ENCODE data around the gene STPG4. TPM values are rescaled to one million over a fixed set of nuclear protein-coding genes. Genes with fewer than 3 reads are reported as not detected.
A peak's percentile ranks its signal among the peaks of the same experiment; 100 is the strongest.

The STPG4 gene
- polyA plus RNA-seq, 3 donors from 2014 or later, result 0.24 TPM; not detected in 2

GRCh38 chr2:47167149-47167548 lies 12.0 kb upstream of the STPG4 start:
- Mint-ChIP-seq H3K27ac (no peak overlapping the region), H3K9me3 (no peaks in the 10 kb centered on the region), H3K4me1 (peaks cover 44 to 83% of the 10 kb centered on the region in 2 donors), H3K27me3 (ENCODE audit: low read depth in 3 of 3) (peaks cover 0 to 3% (median 0%) of the 10 kb centered on the region in 3 donors), H3K4me3 (no peak overlapping the region), H3K36me3 (peaks cover 7 to 10% (median 8%) of the 10 kb centered on the region in 3 donors)
- DNase-seq, result no peak

GRCh38 chr2:47165001-47165555 lies 10.0 kb upstream of the STPG4 start:
- peak overlapping the region; percentile 24 to 74 (median 57) for H3K27ac Mint-ChIP-seq
- no peaks in the 10 kb centered on the region for H3K9me3 Mint-ChIP-seq
- peaks cover 27 to 64% of the 10 kb centered on the region in 2 donors for H3K4me1 Mint-ChIP-seq
- no peak overlapping the region for H3K4me3 Mint-ChIP-seq
- peaks cover 14 to 18% (median 17%) of the 10 kb centered on the region in 3 donors for H3K36me3 Mint-ChIP-seq
- peaks cover 0 to 3% (median 0%) of the 10 kb centered on the region in 3 donors for H3K27me3 Mint-ChIP-seq (ENCODE audit: low read depth in 3 of 3)
- DNase-seq, result no peak

GRCh38 chr2:47162780-47163179 lies 7.7 kb upstream of the STPG4 start:
- no peak for DNase-seq
- Mint-ChIP-seq H3K27ac (peak overlapping the region in 5 of 6 donors; percentile 24 to 54 (median 39)), H3K27me3 (ENCODE audit: low read depth in 3 of 3) (peaks cover 0 to 3% (median 0%) of the 10 kb centered on the region in 3 donors), H3K36me3 (peaks cover 19 to 26% (median 26%) of the 10 kb centered on the region in 3 donors), H3K4me1 (peaks cover 17 to 46% of the 10 kb centered on the region in 2 donors), H3K4me3 (no peak overlapping the region), H3K9me3 (no peaks in the 10 kb centered on the region)

- Mint-ChIP-seq H3K9me3 (no peaks in the 10 kb centered on the region), H3K27ac (peak overlapping the region in 2 of 6 donors; percentile 31 to 46), H3K4me1 (peaks cover 20 to 44% of the 10 kb centered on the region in 2 donors), H3K27me3 (ENCODE audit: low read depth in 3 of 3) (peaks cover 0 to 2% (median 0%) of the 10 kb centered on the region in 3 donors), H3K4me3 (no peak overlapping the region), H3K36me3 (peaks cover 22 to 28% (median 28%) of the 10 kb centered on the region in 3 donors)
- DNase-seq, result no peak
These were observed 6.4 kb upstream of the STPG4 start for GRCh38 chr2:47161475-47161874.

GRCh38 chr2:47160660-47161059 lies 5.6 kb upstream of the STPG4 start:
- peaks cover 22 to 28% (median 28%) of the 10 kb centered on the region in 3 donors for H3K36me3 Mint-ChIP-seq
- H3K27ac Mint-ChIP-seq, result no peak overlapping the region
- H3K4me3 Mint-ChIP-seq, result no peak overlapping the region
- peaks cover 28 to 44% of the 10 kb centered on the region in 2 donors for H3K4me1 Mint-ChIP-seq
- no peaks in the 10 kb centered on the region for H3K9me3 Mint-ChIP-seq
- H3K27me3 Mint-ChIP-seq (ENCODE audit: low read depth in 3 of 3), result peaks cover 0 to 2% (median 0%) of the 10 kb centered on the region in 3 donors
- DNase-seq, result no peak

GRCh38 chr2:47160211-47160610 lies 5.1 kb upstream of the STPG4 start:
- no peaks in the 10 kb centered on the region for H3K9me3 Mint-ChIP-seq
- no peak for DNase-seq
- peaks cover 22 to 28% (median 28%) of the 10 kb centered on the region in 3 donors for H3K36me3 Mint-ChIP-seq
- peaks cover 28 to 44% of the 10 kb centered on the region in 2 donors for H3K4me1 Mint-ChIP-seq
- H3K4me3 Mint-ChIP-seq, result no peak overlapping the region
- no peaks in the 10 kb centered on the region for H3K27me3 Mint-ChIP-seq (ENCODE audit: low read depth in 3 of 3)
- H3K27ac Mint-ChIP-seq, result peak overlapping the region in 1 of 6 donors; percentile 12

- peaks cover 27 to 44% of the 10 kb centered on the region in 2 donors for H3K4me1 Mint-ChIP-seq
- no peak overlapping the region for H3K4me3 Mint-ChIP-seq
- H3K36me3 Mint-ChIP-seq, result peaks cover 18 to 25% (median 24%) of the 10 kb centered on the region in 3 donors
- peak overlapping the region in 3 of 6 donors; percentile 15 to 76 (median 32) for H3K27ac Mint-ChIP-seq
- H3K9me3 Mint-ChIP-seq, result no peaks in the 10 kb centered on the region
- H3K27me3 Mint-ChIP-seq (ENCODE audit: low read depth in 3 of 3), result no peaks in the 10 kb centered on the region
- no peak for DNase-seq
These were observed 4.5 kb upstream of the STPG4 start for GRCh38 chr2:47159627-47160026.

GRCh38 chr2:47158576-47158975 lies 3.5 kb upstream of the STPG4 start:
- Mint-ChIP-seq H3K4me3 (no peak overlapping the region), H3K27me3 (ENCODE audit: low read depth in 3 of 3) (no peaks in the 10 kb centered on the region), H3K4me1 (peaks cover 31 to 45% of the 10 kb centered on the region in 2 donors), H3K27ac (no peak overlapping the region), H3K9me3 (no peaks in the 10 kb centered on the region), H3K36me3 (peaks cover 21 to 24% (median 24%) of the 10 kb centered on the region in 3 donors)
- DNase-seq, result no peak

- no peak for DNase-seq
- H3K9me3 Mint-ChIP-seq, result peaks cover 0 to 2% (median 0%) of the 10 kb centered on the region in 6 donors
- no peaks in the 10 kb centered on the region for H3K27me3 Mint-ChIP-seq (ENCODE audit: low read depth in 3 of 3)
- no peak overlapping the region for H3K27ac Mint-ChIP-seq
- no peak overlapping the region for H3K4me3 Mint-ChIP-seq
- H3K36me3 Mint-ChIP-seq, result peaks cover 25 to 30% (median 25%) of the 10 kb centered on the region in 3 donors
- peaks cover 28 to 31% of the 10 kb centered on the region in 2 donors for H3K4me1 Mint-ChIP-seq
These were observed 2.3 kb downstream of the STPG4 start for GRCh38 chr2:47152803-47153202.

GRCh38 chr2:47150175-47150574 lies 4.9 kb downstream of the STPG4 start:
- peaks cover 0 to 2% (median 0%) of the 10 kb centered on the region in 6 donors for H3K9me3 Mint-ChIP-seq
- no peak for DNase-seq
- no peak overlapping the region for H3K27ac Mint-ChIP-seq
- no peaks in the 10 kb centered on the region for H3K27me3 Mint-ChIP-seq (ENCODE audit: low read depth in 3 of 3)
- peaks cover 21 to 28% (median 23%) of the 10 kb centered on the region in 3 donors for H3K36me3 Mint-ChIP-seq
- peaks cover 8 to 12% of the 10 kb centered on the region in 2 donors for H3K4me1 Mint-ChIP-seq
- H3K4me3 Mint-ChIP-seq, result no peak overlapping the region

- Mint-ChIP-seq H3K27ac (no peak overlapping the region), H3K27me3 (ENCODE audit: low read depth in 3 of 3) (no peaks in the 10 kb centered on the region), H3K36me3 (peaks cover 24 to 35% (median 33%) of the 10 kb centered on the region in 3 donors), H3K9me3 (no peaks in the 10 kb centered on the region), H3K4me3 (no peak overlapping the region), H3K4me1 (no peaks in the 10 kb centered on the region)
- no peak for DNase-seq
These were observed 8.1 kb downstream of the STPG4 start for GRCh38 chr2:47147021-47147420.

GRCh38 chr2:47145466-47145865 lies 9.6 kb downstream of the STPG4 start:
- DNase-seq, result no peak
- Mint-ChIP-seq H3K4me3 (no peak overlapping the region), H3K27me3 (ENCODE audit: low read depth in 3 of 3) (no peaks in the 10 kb centered on the region), H3K36me3 (peaks cover 26 to 34% (median 32%) of the 10 kb centered on the region in 3 donors), H3K27ac (no peak overlapping the region), H3K9me3 (no peaks in the 10 kb centered on the region), H3K4me1 (no peaks in the 10 kb centered on the region)

- Mint-ChIP-seq H3K4me1 (no peaks in the 10 kb centered on the region), H3K4me3 (no peak overlapping the region), H3K27me3 (ENCODE audit: low read depth in 3 of 3) (peaks cover 0 to 2% (median 0%) of the 10 kb centered on the region in 3 donors), H3K9me3 (no peaks in the 10 kb centered on the region), H3K27ac (no peak overlapping the region), H3K36me3 (peaks cover 23 to 34% (median 24%) of the 10 kb centered on the region in 3 donors)
- DNase-seq, result no peak
These were observed 13.6 kb downstream of the STPG4 start for GRCh38 chr2:47141520-47141919.

- H3K27me3 Mint-ChIP-seq (ENCODE audit: low read depth in 3 of 3), result peaks cover 0 to 4% (median 2%) of the 10 kb centered on the region in 3 donors
- H3K36me3 Mint-ChIP-seq, result peaks cover 11 to 12% (median 11%) of the 10 kb centered on the region in 3 donors
- H3K4me3 Mint-ChIP-seq, result no peak overlapping the region
- no peaks in the 10 kb centered on the region for H3K4me1 Mint-ChIP-seq
- no peak overlapping the region for H3K27ac Mint-ChIP-seq
- H3K9me3 Mint-ChIP-seq, result peaks cover 0 to 4% (median 0%) of the 10 kb centered on the region in 6 donors
- no peak for DNase-seq
These were observed 20.6 kb downstream of the STPG4 start for GRCh38 chr2:47134386-47135090.

All from immature natural killer cell (primary cell).